ENCODE results near the gene AGAP1.

The AGAP1 gene

GRCh38 chr2:235566415-235566814 lies 72.6 kb downstream of the AGAP1 start:
- in situ Hi-C loops (cut with MboI; ENCODE audit: low sequenced_read_pairs): no loop called here

- in situ Hi-C loops (cut with MboI; ENCODE audit: low sequenced_read_pairs): no loop called here
These were observed 73.2 kb downstream of the AGAP1 start for GRCh38 chr2:235566931-235567495.

- in situ Hi-C loops (cut with MboI; ENCODE audit: low sequenced_read_pairs): no loop called here
These were observed 74.0 kb downstream of the AGAP1 start for GRCh38 chr2:235567842-235568241.

GRCh38 chr2:235568431-235568830 lies 74.6 kb downstream of the AGAP1 start:
- in situ Hi-C loops (cut with MboI; ENCODE audit: low sequenced_read_pairs): no loop called here

GRCh38 chr2:235569837-235570236 lies 76.0 kb downstream of the AGAP1 start:
- in situ Hi-C loops (cut with MboI; ENCODE audit: low sequenced_read_pairs): no loop called here

GRCh38 chr2:235570256-235570655 lies 76.4 kb downstream of the AGAP1 start:
- in situ Hi-C loops (cut with MboI; ENCODE audit: low sequenced_read_pairs): no loop called here

GRCh38 chr2:235570966-235571692 lies 77.3 kb downstream of the AGAP1 start:
- in situ Hi-C loops (cut with MboI; ENCODE audit: low sequenced_read_pairs): no loop called here

- in situ Hi-C loops (cut with MboI; ENCODE audit: low sequenced_read_pairs): no loop called here
These were observed 78.7 kb downstream of the AGAP1 start for GRCh38 chr2:235572592-235572991.

GRCh38 chr2:235573331-235574221 lies 79.7 kb downstream of the AGAP1 start:
- in situ Hi-C loops (cut with MboI; ENCODE audit: low sequenced_read_pairs): no loop called here

- in situ Hi-C loops (cut with MboI; ENCODE audit: low sequenced_read_pairs): no loop called here
These were observed 81.6 kb downstream of the AGAP1 start for GRCh38 chr2:235575431-235575830.

GRCh38 chr2:235575904-235576303 lies 82.1 kb downstream of the AGAP1 start:
- in situ Hi-C loops (cut with MboI; ENCODE audit: low sequenced_read_pairs): no loop called here

GRCh38 chr2:235576337-235576910 lies 82.6 kb downstream of the AGAP1 start:
- in situ Hi-C loops (cut with MboI; ENCODE audit: low sequenced_read_pairs): no loop called here

GRCh38 chr2:235577404-235578330 lies 83.8 kb downstream of the AGAP1 start:
- in situ Hi-C loops (cut with MboI; ENCODE audit: low sequenced_read_pairs): no loop called here

- in situ Hi-C loops (cut with MboI; ENCODE audit: low sequenced_read_pairs): no loop called here
These were observed 85.3 kb downstream of the AGAP1 start for GRCh38 chr2:235579128-235579527.

- in situ Hi-C loops (cut with MboI; ENCODE audit: low sequenced_read_pairs): no loop called here
These were observed 86.7 kb downstream of the AGAP1 start for GRCh38 chr2:235580426-235581157.

GRCh38 chr2:235582081-235582686 lies 88.3 kb downstream of the AGAP1 start:
- in situ Hi-C loops (cut with MboI; ENCODE audit: low sequenced_read_pairs): no loop called here

- in situ Hi-C loops (cut with MboI; ENCODE audit: low sequenced_read_pairs): no loop called here
These were observed 88.9 kb downstream of the AGAP1 start for GRCh38 chr2:235582729-235583128.

GRCh38 chr2:235583144-235583543 lies 89.3 kb downstream of the AGAP1 start:
- in situ Hi-C loops (cut with MboI; ENCODE audit: low sequenced_read_pairs): no loop called here

- in situ Hi-C loops (cut with MboI; ENCODE audit: low sequenced_read_pairs): no loop called here
These were observed 90.2 kb downstream of the AGAP1 start for GRCh38 chr2:235583925-235584637.
